GM21367 (cell line): ENCODE data around the gene HMHB1.

Experiments
- ATAC-seq: cut with Tn5 transposase; IDR thresholded peaks from one replicate; pipeline ENCODE4 v1.9.1; 2021; ENCODE audit not compliant: unreplicated experiment

Gene HMHB1

GRCh38 chr5:143865426-143866025, 53.6 kb downstream of the HMHB1 start:
- no peak for ATAC-seq
